Activated T-helper 17 cell treated with anti-CD3 and anti-CD28 coated beads, Interleukin-2, amount 50 U/mL, for 72 hours (primary cell): Measurements from ENCODE around the gene IGF1R. TPM values are rescaled to one million over a fixed set of nuclear protein-coding genes. Genes with fewer than 3 reads are reported as not detected.

Source experiments
- ATAC-seq: fragments of 150-1000 bp; cut with Tn5 transposase; replicated peaks from 2 replicates; pipeline ENCODE4 v1.10.0; 2021; ENCODE audit warnings: mild to moderate bottlenecking, moderate library complexity
- H3K27ac Mint-ChIP-seq: one replicate; pipeline ENCODE4 v1.8.0; 2022; ENCODE audit warnings: mixed read lengths
- H3K27me3 Mint-ChIP-seq: one replicate; pipeline ENCODE4 v1.8.0; 2022; ENCODE audit warnings: mixed read lengths
- H3K36me3 Mint-ChIP-seq: one replicate; pipeline ENCODE4 v1.8.0; 2022; ENCODE audit warnings: low read depth, mild to moderate bottlenecking, mixed read lengths
- H3K4me1 Mint-ChIP-seq: one replicate; pipeline ENCODE4 v1.8.0; 2022; ENCODE audit warnings: mixed read lengths
- H3K4me3 Mint-ChIP-seq: one replicate; pipeline ENCODE4 v1.8.0; 2022; ENCODE audit warnings: mild to moderate bottlenecking, mixed read lengths
- H3K9me3 Mint-ChIP-seq: one replicate; pipeline ENCODE4 v1.8.0; 2022; ENCODE audit warnings: mixed read lengths
- total RNA-seq, 2 donors: library from RNA; stranded (reverse); gene quantifications; one replicate each; pipeline ENCODE4 v1.2.3, GENCODE V29; 2022

Gene IGF1R
- total RNA-seq, 2 donors from 2014 or later: 4.6 to 33.8 TPM

GRCh38 chr15:98809273-98809672 lies 160.9 kb downstream of the IGF1R start:
- ATAC-seq: no peak
- no peak overlapping the region for H3K4me3 Mint-ChIP-seq

GRCh38 chr15:98812716-98813446 lies 164.5 kb downstream of the IGF1R start:
- no peak for ATAC-seq
- H3K4me1 Mint-ChIP-seq: no peaks in the 10 kb centered on the region
- H3K27ac Mint-ChIP-seq: no peak overlapping the region
- H3K4me3 Mint-ChIP-seq: no peak overlapping the region
- no peaks in the 10 kb centered on the region for H3K9me3 Mint-ChIP-seq
- no peaks in the 10 kb centered on the region for H3K27me3 Mint-ChIP-seq
- no peaks in the 10 kb centered on the region for H3K36me3 Mint-ChIP-seq

More at GRCh38 chr15:98809273-98809672, 160.9 kb downstream of the IGF1R start:
- H3K4me1 Mint-ChIP-seq: peaks cover 2% of the 10 kb centered on the region
- no peak overlapping the region for H3K27ac Mint-ChIP-seq
- no peaks in the 10 kb centered on the region for H3K27me3 Mint-ChIP-seq
- no peaks in the 10 kb centered on the region for H3K36me3 Mint-ChIP-seq
- no peaks in the 10 kb centered on the region for H3K9me3 Mint-ChIP-seq

- Mint-ChIP-seq H3K27ac (no peak overlapping the region), H3K9me3 (no peaks in the 10 kb centered on the region), H3K36me3 (no peaks in the 10 kb centered on the region), H3K27me3 (no peaks in the 10 kb centered on the region), H3K4me1 (no peaks in the 10 kb centered on the region), H3K4me3 (no peak overlapping the region)
- no peak for ATAC-seq
These were observed 165.6 kb downstream of the IGF1R start for GRCh38 chr15:98813951-98814350.

GRCh38 chr15:98815207-98815606 lies 166.9 kb downstream of the IGF1R start:
- ATAC-seq: no peak
- Mint-ChIP-seq H3K4me1 (no peaks in the 10 kb centered on the region), H3K9me3 (no peaks in the 10 kb centered on the region), H3K27ac (no peak overlapping the region), H3K36me3 (no peaks in the 10 kb centered on the region), H3K4me3 (no peak overlapping the region), H3K27me3 (no peaks in the 10 kb centered on the region)

DNA sequence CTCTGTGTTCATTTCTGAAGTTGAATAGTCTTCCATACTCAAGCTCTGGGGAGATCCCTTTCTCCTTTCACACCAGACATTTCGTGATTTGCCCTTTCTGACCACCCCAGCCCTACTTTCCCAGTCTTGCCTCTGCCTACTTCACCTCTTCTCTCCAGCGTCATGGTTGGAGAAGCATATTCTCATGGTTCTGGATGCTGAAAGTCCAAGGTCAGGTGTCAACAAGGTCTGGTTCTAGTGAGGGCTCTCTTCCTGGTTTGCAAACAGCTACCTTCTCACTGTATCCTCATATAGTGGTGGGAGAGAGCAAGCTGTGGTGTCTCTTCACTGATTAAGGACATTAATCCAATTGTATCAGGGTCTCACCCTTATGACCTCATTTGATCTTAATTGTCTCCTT lies 169.4 kb downstream of the IGF1R start:
- H3K9me3 Mint-ChIP-seq: no peaks in the 10 kb centered on the region
- no peak overlapping the region for H3K4me3 Mint-ChIP-seq
- H3K4me1 Mint-ChIP-seq: no peaks in the 10 kb centered on the region
- H3K27me3 Mint-ChIP-seq: no peaks in the 10 kb centered on the region
- no peak overlapping the region for H3K27ac Mint-ChIP-seq
- no peaks in the 10 kb centered on the region for H3K36me3 Mint-ChIP-seq
- no peak for ATAC-seq

DNA sequence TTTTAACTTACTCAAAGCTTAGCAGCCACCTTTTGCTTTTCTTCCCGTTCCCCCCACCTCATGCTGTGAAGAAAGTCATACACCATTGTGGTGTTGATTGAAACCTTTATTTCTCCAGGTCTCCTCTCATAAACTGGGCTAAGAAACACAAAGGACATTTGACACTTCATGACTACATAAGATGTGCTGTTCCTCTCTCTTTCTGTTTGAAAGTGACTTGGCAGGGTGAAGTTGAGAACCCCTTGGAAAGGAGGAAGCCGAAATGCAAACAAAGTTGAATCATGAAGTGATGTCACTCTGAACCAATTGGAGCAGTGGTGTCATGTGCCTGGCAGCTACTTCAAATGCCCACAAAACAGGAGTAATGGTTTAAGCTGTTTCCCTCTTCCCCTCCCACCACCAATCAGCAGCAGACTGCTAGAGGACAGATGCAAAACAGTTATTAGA lies 174.7 kb downstream of the IGF1R start:
- Mint-ChIP-seq H3K9me3 (no peaks in the 10 kb centered on the region), H3K27me3 (no peaks in the 10 kb centered on the region), H3K27ac (no peak overlapping the region), H3K36me3 (peaks cover 5% of the 10 kb centered on the region), H3K4me3 (no peak overlapping the region), H3K4me1 (no peaks in the 10 kb centered on the region)
- ATAC-seq: peak; percentile 56

DNA sequence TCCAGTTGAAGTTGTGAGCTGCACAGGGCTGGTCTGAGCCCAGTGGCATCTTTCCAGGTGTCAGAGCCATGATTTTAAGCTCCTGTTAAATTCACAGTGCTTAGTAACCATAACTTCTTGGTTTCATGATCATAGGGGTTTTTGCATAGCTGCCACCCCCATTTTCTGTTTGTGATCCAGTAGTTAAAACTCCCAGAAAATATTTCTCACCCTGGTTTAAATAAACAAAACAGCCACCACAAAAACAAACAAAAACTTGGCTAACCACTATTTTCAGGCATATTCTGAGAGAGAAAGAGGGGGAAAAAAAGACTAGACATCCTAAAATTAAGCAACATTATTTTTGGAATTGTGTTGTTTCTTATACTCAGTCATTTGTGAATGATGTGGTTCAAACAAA lies 175.3 kb downstream of the IGF1R start:
- Mint-ChIP-seq H3K4me3 (no peak overlapping the region), H3K4me1 (no peaks in the 10 kb centered on the region), H3K9me3 (no peaks in the 10 kb centered on the region), H3K27me3 (no peaks in the 10 kb centered on the region), H3K36me3 (peaks cover 10% of the 10 kb centered on the region), H3K27ac (no peak overlapping the region)
- no peak for ATAC-seq

- no peaks in the 10 kb centered on the region for H3K27me3 Mint-ChIP-seq
- no peak overlapping the region for H3K4me3 Mint-ChIP-seq
- no peaks in the 10 kb centered on the region for H3K9me3 Mint-ChIP-seq
- no peak overlapping the region for H3K27ac Mint-ChIP-seq
- no peaks in the 10 kb centered on the region for H3K4me1 Mint-ChIP-seq
- no peak for ATAC-seq
- peaks cover 10% of the 10 kb centered on the region for H3K36me3 Mint-ChIP-seq
These were observed 176.3 kb downstream of the IGF1R start for GRCh38 chr15:98824595-98824994.

GRCh38 chr15:98826658-98827057 lies 178.3 kb downstream of the IGF1R start:
- no peaks in the 10 kb centered on the region for H3K4me1 Mint-ChIP-seq
- no peaks in the 10 kb centered on the region for H3K27me3 Mint-ChIP-seq
- no peak for ATAC-seq
- H3K27ac Mint-ChIP-seq: no peak overlapping the region
- no peak overlapping the region for H3K4me3 Mint-ChIP-seq
- peaks cover 17% of the 10 kb centered on the region for H3K36me3 Mint-ChIP-seq
- peaks cover 11% of the 10 kb centered on the region for H3K9me3 Mint-ChIP-seq

DNA sequence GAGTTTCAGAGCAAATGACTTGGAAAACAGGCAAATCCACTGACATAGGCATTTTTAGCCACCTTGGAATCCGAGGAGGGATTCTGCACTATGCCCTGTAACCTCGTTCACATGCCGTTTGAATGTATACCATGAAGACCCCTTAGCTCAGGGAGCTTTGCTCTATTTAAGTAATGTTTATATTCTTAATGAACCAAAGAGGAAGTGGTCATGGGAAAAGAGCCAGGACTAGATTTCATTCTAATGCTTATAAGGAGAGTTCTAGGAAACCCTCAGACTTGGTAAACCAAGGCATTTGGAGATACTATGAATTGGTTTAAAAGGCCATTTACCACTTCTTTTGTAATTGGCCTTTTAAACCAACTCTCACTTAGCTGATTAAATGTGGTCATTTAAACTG lies 178.9 kb downstream of the IGF1R start:
- peaks cover 13% of the 10 kb centered on the region for H3K9me3 Mint-ChIP-seq
- no peaks in the 10 kb centered on the region for H3K27me3 Mint-ChIP-seq
- ATAC-seq: no peak
- no peak overlapping the region for H3K27ac Mint-ChIP-seq
- H3K4me1 Mint-ChIP-seq: no peaks in the 10 kb centered on the region
- peaks cover 17% of the 10 kb centered on the region for H3K36me3 Mint-ChIP-seq
- H3K4me3 Mint-ChIP-seq: no peak overlapping the region

DNA sequence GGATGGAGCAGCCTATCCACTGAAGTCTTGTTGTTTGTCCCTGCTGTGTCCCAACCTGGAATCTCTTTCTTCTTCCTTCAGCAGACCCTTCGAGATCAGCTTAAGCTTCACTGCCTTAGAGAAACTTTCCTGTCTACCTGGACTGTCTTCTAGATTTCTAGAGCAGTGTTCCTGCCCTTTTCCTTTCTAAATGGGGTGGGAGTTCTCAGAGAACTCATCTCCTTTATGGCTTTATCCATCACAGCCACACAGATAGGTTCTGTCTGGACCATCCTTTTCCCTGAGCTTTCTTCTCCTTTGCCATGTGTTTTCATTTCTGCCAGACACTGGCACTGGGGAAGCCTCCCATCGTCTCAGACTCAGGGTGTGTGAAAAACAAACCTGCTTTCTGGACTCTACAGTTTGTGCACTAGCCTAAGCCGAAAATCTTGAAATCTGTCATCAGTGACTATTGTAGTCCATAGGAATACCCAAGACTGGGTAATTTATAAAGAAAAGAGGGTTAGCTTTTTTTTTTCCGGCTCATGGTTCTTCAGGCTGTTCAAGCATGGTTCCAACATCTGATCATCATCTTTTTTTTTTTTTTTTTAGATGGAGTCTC lies 181.8 kb downstream of the IGF1R start:
- H3K4me1 Mint-ChIP-seq: no peaks in the 10 kb centered on the region
- H3K27me3 Mint-ChIP-seq: no peaks in the 10 kb centered on the region
- H3K4me3 Mint-ChIP-seq: no peak overlapping the region
- no peak for ATAC-seq
- H3K27ac Mint-ChIP-seq: no peak overlapping the region
- peaks cover 17% of the 10 kb centered on the region for H3K36me3 Mint-ChIP-seq
- H3K9me3 Mint-ChIP-seq: peaks cover 18% of the 10 kb centered on the region

GRCh38 chr15:98834976-98835375 lies 186.6 kb downstream of the IGF1R start:
- Mint-ChIP-seq H3K9me3 (peaks cover 17% of the 10 kb centered on the region), H3K27me3 (no peaks in the 10 kb centered on the region)

DNA sequence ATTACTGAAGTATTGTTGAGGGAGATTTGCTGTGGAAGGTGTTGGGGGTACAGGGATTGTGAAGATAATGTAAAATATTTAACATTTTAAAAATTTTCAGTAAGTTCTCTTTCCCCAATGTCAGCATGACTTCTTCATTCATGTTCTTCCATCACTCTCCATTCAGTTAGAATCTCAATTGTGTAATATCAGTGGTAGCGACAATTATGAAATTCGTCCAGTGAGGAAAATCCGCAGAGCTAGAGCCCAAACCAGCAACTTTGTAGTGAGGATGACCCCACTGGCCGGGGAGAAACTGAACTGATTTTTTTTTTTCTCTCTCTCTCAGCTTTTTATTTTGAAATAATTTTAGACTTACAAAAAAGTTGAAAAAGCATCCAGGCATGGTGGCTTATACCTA lies 187.5 kb downstream of the IGF1R start:
- Mint-ChIP-seq H3K4me3 (no peak overlapping the region), H3K4me1 (peaks cover 4% of the 10 kb centered on the region), H3K27ac (no peak overlapping the region), H3K9me3 (peaks cover 14% of the 10 kb centered on the region), H3K36me3 (peaks cover 12% of the 10 kb centered on the region), H3K27me3 (no peaks in the 10 kb centered on the region)
- no peak for ATAC-seq

More at GRCh38 chr15:98834976-98835375, 186.6 kb downstream of the IGF1R start:
- no peak overlapping the region for H3K4me3 Mint-ChIP-seq
- peaks cover 13% of the 10 kb centered on the region for H3K36me3 Mint-ChIP-seq
- no peak for ATAC-seq
- H3K27ac Mint-ChIP-seq: no peak overlapping the region
- H3K4me1 Mint-ChIP-seq: peaks cover under 1% of the 10 kb centered on the region

DNA sequence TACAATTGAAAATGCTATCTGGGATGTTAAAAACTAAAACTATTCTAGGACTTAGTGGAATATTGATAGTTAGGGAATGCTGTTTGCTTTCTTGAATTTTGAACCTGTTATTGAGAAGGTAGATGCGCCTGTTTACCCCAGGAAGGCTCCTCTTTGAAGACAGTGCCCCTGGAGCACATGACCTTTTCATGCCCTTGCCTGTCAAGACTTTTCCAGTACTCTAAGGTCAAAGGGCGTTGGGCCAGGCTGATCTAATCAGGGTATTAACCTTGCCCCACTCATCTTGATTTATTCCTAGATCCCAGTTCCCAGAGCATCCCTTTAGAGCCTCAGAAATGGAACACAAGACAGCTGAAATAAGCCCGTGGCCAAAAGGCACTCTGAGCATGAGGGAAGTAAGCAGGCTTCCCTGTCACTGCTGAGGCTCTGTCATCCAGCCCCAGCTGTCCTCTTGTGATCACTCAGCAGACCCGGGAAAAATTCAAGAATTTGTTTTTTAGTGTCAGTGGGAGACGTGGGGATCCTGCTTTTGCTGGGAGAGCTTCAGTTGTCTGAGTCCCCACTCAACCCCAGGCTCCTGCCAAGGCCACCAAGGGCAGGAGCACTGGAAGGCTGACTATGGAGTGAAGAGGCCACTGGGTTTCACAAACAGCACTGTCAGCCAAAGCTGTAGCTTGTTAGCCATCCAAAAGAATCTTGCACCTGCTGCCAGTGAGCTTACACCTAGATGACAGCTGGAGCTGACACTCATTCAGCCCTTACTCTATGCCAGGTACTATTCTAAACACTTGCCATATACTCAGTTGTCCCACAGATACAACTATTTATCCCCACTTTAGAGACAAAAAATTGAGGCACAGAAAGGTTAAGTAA lies 190.3 kb downstream of the IGF1R start:
- no peak for ATAC-seq

More for the DNA sequence above, 190.3 kb downstream of the IGF1R start:
- peaks cover 10% of the 10 kb centered on the region for H3K4me1 Mint-ChIP-seq
- no peaks in the 10 kb centered on the region for H3K9me3 Mint-ChIP-seq
- H3K4me3 Mint-ChIP-seq: no peak overlapping the region
- no peaks in the 10 kb centered on the region for H3K36me3 Mint-ChIP-seq
- H3K27ac Mint-ChIP-seq: no peak overlapping the region
- no peaks in the 10 kb centered on the region for H3K27me3 Mint-ChIP-seq
